ENCODE results near the gene TK2. TPM values are rescaled to one million over a fixed set of nuclear protein-coding genes. Genes with fewer than 3 reads are reported as not detected.

Gene TK2
- total and polyA plus RNA-seq, 2 donors from 2014 or later: 31.0 to 44.2 TPM

DNA sequence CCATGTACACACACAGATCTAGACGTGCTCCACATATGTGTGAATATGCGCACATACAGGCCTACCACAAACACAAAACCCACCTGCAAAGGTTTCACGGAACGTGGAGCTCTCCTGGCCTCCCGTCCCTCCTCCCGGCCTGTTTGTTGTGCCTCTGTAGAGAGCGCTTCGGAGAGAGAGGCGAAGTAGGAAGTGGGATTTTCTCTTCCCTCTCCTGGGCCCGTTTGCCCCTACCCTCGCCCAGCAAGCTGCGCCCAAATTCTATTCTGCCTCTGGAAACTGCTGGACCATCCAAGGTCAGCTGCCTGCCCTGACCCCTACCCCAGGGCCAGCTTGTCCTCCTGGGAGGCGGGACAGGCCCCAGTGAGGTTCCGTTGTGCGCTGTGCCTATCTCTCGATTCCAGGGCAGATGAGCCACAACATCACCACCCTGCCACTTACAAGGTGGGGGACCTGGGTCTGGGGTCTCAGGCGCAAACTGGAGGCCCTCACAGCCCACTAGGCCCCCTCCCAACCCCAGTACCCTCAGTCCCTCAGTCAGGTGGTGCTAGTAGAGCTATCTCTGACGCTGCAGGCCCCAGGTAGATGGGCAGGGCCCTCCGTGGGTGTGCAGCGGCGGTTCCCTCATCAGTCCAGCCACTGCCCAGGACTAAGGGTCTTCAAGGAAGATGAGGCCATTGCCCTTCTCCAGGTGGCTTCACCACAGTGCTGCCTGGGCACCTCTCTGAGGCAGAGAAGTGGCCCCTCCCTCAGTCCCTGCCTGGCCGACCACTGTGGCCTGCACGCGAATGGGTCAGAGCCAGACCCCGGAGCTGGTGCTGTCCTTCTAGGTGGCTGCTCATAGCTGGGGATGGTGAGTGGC is 68.6 kb downstream of the TK2 start:
- Histone ChIP-seq H3K4me1 (ENCODE audit: control insufficient read depth in 2 of 3, insufficient read depth in 2 of 3, low read depth in 1 of 3, low read length in 3 of 3) (peaks cover 0 to 2% (median 0%) of the 10 kb centered on the region in 3 donors), H3K36me3 (ENCODE audit: control insufficient read depth in 2 of 3, insufficient read depth in 3 of 3, low read length in 3 of 3) (no peaks in the 10 kb centered on the region), H3K4me3 (ENCODE audit: low read length in 3 of 3) (no peak overlapping the region), H3K27ac (ENCODE audit: low read depth in 2 of 2, low read length in 2 of 2) (no peak overlapping the region), H3K9ac (ENCODE audit: low read length in 3 of 3) (no peak overlapping the region), H3K9me3 (ENCODE audit: control insufficient read depth in 2 of 3, insufficient read depth in 1 of 3, low read length in 3 of 3) (no peaks in the 10 kb centered on the region), H3K27me3 (ENCODE audit: control insufficient read depth, insufficient read depth, low read length) (no peaks in the 10 kb centered on the region)
- TF ChIP-seq, protein P1, sequence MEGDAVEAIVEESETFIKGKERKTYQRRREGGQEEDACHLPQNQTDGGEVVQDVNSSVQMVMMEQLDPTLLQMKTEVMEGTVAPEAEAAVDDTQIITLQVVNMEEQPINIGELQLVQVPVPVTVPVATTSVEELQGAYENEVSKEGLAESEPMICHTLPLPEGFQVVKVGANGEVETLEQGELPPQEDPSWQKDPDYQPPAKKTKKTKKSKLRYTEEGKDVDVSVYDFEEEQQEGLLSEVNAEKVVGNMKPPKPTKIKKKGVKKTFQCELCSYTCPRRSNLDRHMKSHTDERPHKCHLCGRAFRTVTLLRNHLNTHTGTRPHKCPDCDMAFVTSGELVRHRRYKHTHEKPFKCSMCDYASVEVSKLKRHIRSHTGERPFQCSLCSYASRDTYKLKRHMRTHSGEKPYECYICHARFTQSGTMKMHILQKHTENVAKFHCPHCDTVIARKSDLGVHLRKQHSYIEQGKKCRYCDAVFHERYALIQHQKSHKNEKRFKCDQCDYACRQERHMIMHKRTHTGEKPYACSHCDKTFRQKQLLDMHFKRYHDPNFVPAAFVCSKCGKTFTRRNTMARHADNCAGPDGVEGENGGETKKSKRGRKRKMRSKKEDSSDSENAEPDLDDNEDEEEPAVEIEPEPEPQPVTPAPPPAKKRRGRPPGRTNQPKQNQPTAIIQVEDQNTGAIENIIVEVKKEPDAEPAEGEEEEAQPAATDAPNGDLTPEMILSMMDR (IDR thresholded peaks at IDR 0.05; ENCODE audit: borderline replicate concordance, extremely low read depth, insufficient read depth): no peak
- FAIRE-seq: no peak
- intact Hi-C loops (cut with DNase I): no loop called here
- peak in 2 of 5 donors; percentile 35 to 39 for DNase-seq

DNA sequence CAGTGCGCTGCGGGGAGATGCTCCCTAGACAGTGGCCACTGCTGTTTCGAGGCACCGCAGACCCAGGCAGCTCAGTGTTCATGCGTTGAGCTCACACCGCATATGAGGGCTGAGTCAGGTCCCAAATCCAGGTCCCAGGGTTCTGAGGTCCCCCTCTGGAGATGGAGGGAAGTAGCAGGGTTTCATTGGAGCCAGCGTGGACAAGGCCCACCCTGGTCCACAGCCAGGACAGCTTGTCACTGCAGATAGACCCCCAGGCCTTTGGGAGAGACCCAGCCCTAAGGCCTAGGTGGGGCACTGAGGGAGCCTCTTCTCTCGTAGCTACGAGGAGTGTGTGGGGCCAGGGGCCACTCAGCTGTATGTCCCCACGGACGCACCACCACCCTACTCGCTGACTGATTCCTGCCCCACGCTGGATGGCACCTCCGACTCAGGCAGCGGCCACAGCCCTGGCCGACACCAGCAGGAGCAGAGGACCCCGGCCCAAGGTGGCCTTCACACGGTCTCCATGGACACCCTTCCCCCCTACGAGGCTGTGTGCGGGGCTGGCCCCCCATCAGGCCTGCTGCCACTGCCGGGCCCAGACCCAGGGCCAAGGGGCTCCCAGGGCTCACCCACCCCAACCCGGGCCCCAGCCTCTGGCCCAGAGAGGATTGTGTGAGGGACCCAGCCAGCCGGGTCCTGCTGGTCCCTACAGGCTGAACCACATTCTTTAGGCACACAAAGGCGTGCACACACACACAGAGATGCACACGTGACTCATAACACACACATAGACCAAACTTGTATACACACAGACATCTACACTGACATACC is 69.4 kb downstream of the TK2 start:
- Histone ChIP-seq H3K9me3 (ENCODE audit: control insufficient read depth in 2 of 3, insufficient read depth in 1 of 3, low read length in 3 of 3) (no peaks in the 10 kb centered on the region), H3K36me3 (ENCODE audit: control insufficient read depth in 2 of 3, insufficient read depth in 3 of 3, low read length in 3 of 3) (no peaks in the 10 kb centered on the region), H3K9ac (ENCODE audit: low read length in 3 of 3) (no peak overlapping the region), H3K27ac (ENCODE audit: low read depth in 2 of 2, low read length in 2 of 2) (no peak overlapping the region), H3K4me1 (ENCODE audit: control insufficient read depth in 2 of 3, insufficient read depth in 2 of 3, low read depth in 1 of 3, low read length in 3 of 3) (peaks cover 0 to 2% (median 0%) of the 10 kb centered on the region in 3 donors), H3K27me3 (ENCODE audit: control insufficient read depth, insufficient read depth, low read length) (no peaks in the 10 kb centered on the region), H3K4me3 (ENCODE audit: low read length in 3 of 3) (no peak overlapping the region)
- TF ChIP-seq, protein P1 (IDR thresholded peaks at IDR 0.05; ENCODE audit: borderline replicate concordance, extremely low read depth, insufficient read depth): no peak
- no peak for FAIRE-seq
- intact Hi-C loops (cut with DNase I): no loop called here
- DNase-seq: peak in 3 of 5 donors; percentile 36 to 49 (median 40)

DNA sequence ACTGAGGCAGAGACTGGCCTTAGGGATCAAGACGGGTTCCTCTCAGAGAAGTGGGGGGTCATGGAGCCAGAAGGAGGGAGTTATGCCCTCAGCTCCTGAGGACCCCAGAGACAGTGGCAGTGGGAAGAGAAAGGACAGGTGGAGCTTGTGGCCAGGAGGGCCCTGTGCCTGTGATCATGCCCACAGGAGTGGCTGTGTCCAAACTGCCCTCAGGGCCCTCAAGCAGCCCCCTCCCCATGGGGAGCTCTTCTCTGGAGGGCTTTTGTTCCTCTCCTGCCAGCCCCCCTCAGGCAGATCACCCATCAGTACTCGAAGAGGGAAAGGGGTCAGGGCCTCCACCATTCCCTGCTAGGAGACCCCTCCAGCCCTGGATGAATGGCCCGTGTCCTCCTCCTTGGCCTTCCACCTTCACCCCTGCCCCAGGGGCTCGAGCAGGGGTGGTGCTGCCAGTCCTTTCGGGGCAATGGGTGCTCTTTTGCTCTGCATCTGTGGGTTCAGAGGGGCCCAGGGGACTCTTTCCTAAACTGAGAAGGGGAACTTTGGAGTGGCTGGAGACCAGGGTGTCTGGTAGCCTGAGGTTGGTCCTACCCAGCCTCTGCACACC is 70.2 kb downstream of the TK2 start:
- peak in 1 of 5 donors; percentile 34 for DNase-seq
- Histone ChIP-seq H3K9me3 (ENCODE audit: control insufficient read depth in 2 of 3, insufficient read depth in 1 of 3, low read length in 3 of 3) (no peaks in the 10 kb centered on the region), H3K36me3 (ENCODE audit: control insufficient read depth in 2 of 3, insufficient read depth in 3 of 3, low read length in 3 of 3) (no peaks in the 10 kb centered on the region), H3K9ac (ENCODE audit: low read length in 3 of 3) (no peak overlapping the region), H3K27me3 (ENCODE audit: control insufficient read depth, insufficient read depth, low read length) (no peaks in the 10 kb centered on the region), H3K27ac (ENCODE audit: low read depth in 2 of 2, low read length in 2 of 2) (no peak overlapping the region), H3K4me1 (ENCODE audit: control insufficient read depth in 2 of 3, insufficient read depth in 2 of 3, low read depth in 1 of 3, low read length in 3 of 3) (peaks cover 0 to 2% (median 0%) of the 10 kb centered on the region in 3 donors), H3K4me3 (ENCODE audit: low read length in 3 of 3) (no peak overlapping the region)
- TF ChIP-seq, protein P1 (IDR thresholded peaks at IDR 0.05; ENCODE audit: borderline replicate concordance, extremely low read depth, insufficient read depth): no peak
- intact Hi-C loops (cut with DNase I): no loop called here
- FAIRE-seq: no peak

All from kidney (tissue), 14 donors.